ENCODE results near the gene HOXA13. TPM values are rescaled to one million over a fixed set of nuclear protein-coding genes. Genes with fewer than 3 reads are reported as not detected.
A peak's percentile ranks its signal among the peaks of the same experiment; 100 is the strongest.

The HOXA13 gene
- total RNA-seq, 6 donors from 2014 or later, result not detected

DNA sequence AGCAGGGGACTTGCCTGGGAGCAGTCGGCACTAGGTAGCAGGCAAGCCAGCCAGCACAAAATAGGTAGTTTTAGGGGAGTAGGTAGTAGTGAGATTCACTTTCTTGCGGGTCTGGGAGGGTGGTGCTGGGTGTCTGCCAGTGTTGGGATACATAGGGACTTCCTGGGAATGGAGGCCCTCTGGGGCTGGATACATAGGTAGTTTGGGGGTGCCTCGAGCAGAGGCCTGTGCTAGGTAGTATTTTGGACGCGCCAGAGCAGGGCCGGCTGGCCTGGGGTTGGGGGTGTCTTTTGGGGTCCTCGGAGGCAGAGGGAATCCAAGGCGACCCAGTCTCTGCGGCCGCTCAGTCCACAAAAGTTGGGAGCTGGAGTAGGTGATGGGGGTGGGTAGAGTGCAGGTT, 45.5 kb downstream of the HOXA13 start:
- WGBS, 2 donors, result 51 to 61% methylated on average over 9 to 10 of the region's 10 CpGs
- Histone ChIP-seq H3K27me3 (peaks cover 0 to 84% (median 44%) of the 10 kb centered on the region in 4 donors), H3K27ac (no peak overlapping the region), H3K36me3 (no peaks in the 10 kb centered on the region), H3K9me3 (no peaks in the 10 kb centered on the region), H3K4me1 (peaks cover 35 to 56% (median 46%) of the 10 kb centered on the region in 4 donors), H3K4me3 (no peak overlapping the region)
- peak; percentile 13 to 48 for DNase-seq
- no peak for ATAC-seq (ENCODE audit: low FRiP score in 2 of 2)
- TF ChIP-seq, protein P1, sequence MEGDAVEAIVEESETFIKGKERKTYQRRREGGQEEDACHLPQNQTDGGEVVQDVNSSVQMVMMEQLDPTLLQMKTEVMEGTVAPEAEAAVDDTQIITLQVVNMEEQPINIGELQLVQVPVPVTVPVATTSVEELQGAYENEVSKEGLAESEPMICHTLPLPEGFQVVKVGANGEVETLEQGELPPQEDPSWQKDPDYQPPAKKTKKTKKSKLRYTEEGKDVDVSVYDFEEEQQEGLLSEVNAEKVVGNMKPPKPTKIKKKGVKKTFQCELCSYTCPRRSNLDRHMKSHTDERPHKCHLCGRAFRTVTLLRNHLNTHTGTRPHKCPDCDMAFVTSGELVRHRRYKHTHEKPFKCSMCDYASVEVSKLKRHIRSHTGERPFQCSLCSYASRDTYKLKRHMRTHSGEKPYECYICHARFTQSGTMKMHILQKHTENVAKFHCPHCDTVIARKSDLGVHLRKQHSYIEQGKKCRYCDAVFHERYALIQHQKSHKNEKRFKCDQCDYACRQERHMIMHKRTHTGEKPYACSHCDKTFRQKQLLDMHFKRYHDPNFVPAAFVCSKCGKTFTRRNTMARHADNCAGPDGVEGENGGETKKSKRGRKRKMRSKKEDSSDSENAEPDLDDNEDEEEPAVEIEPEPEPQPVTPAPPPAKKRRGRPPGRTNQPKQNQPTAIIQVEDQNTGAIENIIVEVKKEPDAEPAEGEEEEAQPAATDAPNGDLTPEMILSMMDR (IDR thresholded peaks at IDR 0.05), result no peak
- no peak for TF ChIP-seq POLR2AphosphoS5 (IDR thresholded peaks at IDR 0.05)
- no peak for TF ChIP-seq POLR2A (IDR thresholded peaks at IDR 0.05)

DNA sequence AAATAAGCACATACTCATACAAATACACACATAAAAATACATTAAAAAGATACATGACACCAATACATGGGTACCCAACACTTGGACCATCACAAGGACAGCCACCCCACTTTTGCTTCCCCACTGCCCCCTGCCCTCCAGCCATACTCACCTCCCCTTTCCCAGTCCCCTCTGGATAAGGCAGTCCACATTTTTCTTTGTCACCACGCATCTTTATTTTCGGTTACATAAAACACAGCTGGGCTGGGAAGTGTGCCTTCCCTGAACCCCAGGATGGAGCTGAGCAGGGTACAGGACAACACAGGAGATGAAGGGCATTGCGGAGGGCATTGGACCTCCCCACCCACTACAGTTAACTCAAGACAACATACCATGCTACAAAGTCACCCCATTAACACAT, 46.4 kb downstream of the HOXA13 start:
- 67 to 71% methylated on average over 3 of the region's 3 CpGs for WGBS, 2 donors
- Histone ChIP-seq H3K9me3 (no peaks in the 10 kb centered on the region), H3K4me1 (peaks cover 35 to 56% (median 48%) of the 10 kb centered on the region in 4 donors), H3K4me3 (no peak overlapping the region), H3K36me3 (no peaks in the 10 kb centered on the region), H3K27ac (no peak overlapping the region), H3K27me3 (peaks cover 0 to 79% (median 44%) of the 10 kb centered on the region in 4 donors)
- ATAC-seq (ENCODE audit: low FRiP score in 2 of 2) (no peak), DNase-seq (peak in 1 of 2 donors; percentile 10)
- TF ChIP-seq, protein P1 (IDR thresholded peaks at IDR 0.05), result no peak
- no peak for TF ChIP-seq EP300 (IDR thresholded peaks at IDR 0.05)
- no peak for TF ChIP-seq POLR2A (IDR thresholded peaks at IDR 0.05)
- no peak for TF ChIP-seq POLR2AphosphoS5 (IDR thresholded peaks at IDR 0.05)

DNA sequence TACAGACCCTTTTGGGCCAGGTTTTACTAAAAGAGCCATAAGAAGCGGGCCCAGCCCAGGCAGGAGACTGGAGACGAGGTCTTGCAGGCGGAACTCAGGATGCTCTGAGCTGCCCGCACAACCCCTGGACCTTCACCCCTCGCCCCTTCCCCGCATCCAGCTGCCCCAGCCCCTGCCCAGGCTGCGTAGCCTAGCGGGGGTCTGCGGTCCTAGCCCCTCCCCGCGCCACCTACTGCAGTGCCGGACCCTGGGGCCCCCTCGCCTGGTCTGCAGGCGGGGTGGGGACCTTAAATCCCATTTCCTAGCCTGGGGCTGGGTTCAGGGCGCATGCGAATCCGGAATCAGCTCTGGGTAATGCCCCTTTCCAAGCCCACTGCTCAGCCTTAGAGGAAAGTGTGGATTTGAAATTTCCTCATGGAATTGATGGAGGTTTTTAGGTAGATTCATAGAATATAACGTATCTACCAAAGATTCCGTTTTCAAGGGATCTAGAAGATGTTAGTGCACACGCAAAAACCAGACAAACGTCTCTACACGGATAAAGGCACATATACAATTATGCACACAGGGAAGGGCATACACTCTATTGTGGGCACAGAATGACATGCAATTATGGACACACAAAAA, 47.0 kb downstream of the HOXA13 start:
- Histone ChIP-seq H3K4me1 (peaks cover 38 to 60% (median 52%) of the 10 kb centered on the region in 4 donors), H3K27ac (peak overlapping the region; percentile 84 to 95 (median 88)), H3K9me3 (no peaks in the 10 kb centered on the region), H3K36me3 (no peaks in the 10 kb centered on the region), H3K27me3 (peaks cover 0 to 80% (median 44%) of the 10 kb centered on the region in 4 donors), H3K4me3 (peak overlapping the region in 2 of 4 donors; percentile 62 to 74)
- DNase-seq (peak; percentile 19 to 56), ATAC-seq (ENCODE audit: low FRiP score in 2 of 2) (no peak)
- TF ChIP-seq POLR2AphosphoS5 (IDR thresholded peaks at IDR 0.05), result no peak
- TF ChIP-seq, protein P1 (IDR thresholded peaks at IDR 0.05), result no peak
- no peak for TF ChIP-seq EP300 (IDR thresholded peaks at IDR 0.05)
- TF ChIP-seq POLR2A (IDR thresholded peaks at IDR 0.05), result no peak
- WGBS, 2 donors, result 21 to 63% methylated on average over 8 to 21 of the region's 22 CpGs

DNA sequence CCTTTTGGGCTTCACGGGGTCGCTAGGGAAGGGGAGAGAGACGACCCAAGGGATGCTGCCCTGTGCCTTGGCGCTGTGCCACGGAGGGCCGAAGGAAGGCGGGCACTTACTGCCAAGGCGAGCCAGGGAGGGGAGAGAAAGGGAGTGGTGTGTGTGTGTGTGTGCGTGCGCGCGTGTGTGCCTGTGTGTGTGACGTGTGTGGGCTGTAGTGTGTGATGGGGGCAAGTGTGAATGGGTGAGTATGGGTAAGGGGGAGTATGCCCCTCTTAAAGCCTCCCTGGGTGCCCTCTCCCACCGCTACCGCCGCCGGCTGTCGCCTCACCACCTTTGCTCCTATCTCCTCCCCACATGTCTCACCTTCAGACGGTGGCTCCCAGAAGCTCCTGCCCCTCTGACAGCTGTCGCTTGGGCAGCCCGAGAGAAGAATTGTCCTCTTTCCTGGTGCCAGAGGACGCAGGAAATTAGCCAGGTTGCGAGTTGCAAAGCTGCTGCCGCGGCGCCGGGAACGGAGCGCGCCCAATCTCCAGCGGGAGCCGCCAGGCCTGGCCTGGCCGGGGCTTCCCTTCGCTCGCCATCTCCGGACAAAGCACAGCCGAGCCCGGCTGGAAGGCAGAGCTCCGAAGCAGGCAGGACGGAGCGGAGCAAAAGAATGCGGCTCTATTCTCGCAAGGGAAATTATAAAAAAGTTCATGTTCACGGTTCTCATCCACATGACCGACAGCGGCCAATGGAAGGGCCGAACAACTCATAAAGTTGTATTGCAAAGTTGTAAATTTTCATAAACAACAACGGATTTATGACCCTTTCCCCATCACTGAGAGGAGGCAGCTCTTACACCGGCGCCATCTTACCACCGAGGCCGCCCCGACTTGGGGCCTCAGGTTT, 47.7 kb downstream of the HOXA13 start, which contains the start of gene HOXA3:
TSS of gene HOXA3 (minus strand) at position 653 of the 885 bp plus-strand sequence. CDS start 41,943 bp downstream, outside the sequence.
- H3K9me3 ChIP-seq, result no peaks in the 10 kb centered on the region
- TF ChIP-seq, protein P1 (IDR thresholded peaks at IDR 0.05), result no peak
- TF ChIP-seq EP300 (IDR thresholded peaks at IDR 0.05) (no peak), POLR2A (IDR thresholded peaks at IDR 0.05) (peak in 1 of 4 donors; percentile 17), POLR2AphosphoS5 (IDR thresholded peaks at IDR 0.05) (no peak)
- H3K27me3 ChIP-seq, result peaks cover 0 to 80% (median 43%) of the 10 kb centered on the region in 4 donors
- peaks cover 46 to 68% (median 56%) of the 10 kb centered on the region in 4 donors for H3K4me1 ChIP-seq
- DNase-seq, result peak in 1 of 2 donors; percentile 86
- 11 to 23% methylated on average over 46 to 52 of the region's 53 CpGs for WGBS, 2 donors
- peak within 1 kb of the TSS; percentile 10 to 74 (median 46) for H3K4me3 ChIP-seq
- peak within 1 kb of the TSS; percentile 84 to 95 (median 88) for H3K27ac ChIP-seq
- ATAC-seq (ENCODE audit: low FRiP score in 2 of 2), result no peak
- no peaks in the 10 kb centered on the region for H3K36me3 ChIP-seq

All from upper lobe of left lung (tissue), 6 donors.